GM20000 (cell line): ENCODE data around the gene LSS.
A peak's percentile ranks its signal among the peaks of the same experiment; 100 is the strongest.

Experiments used
- DNase-seq: peaks from one replicate; pipeline ENCODE4 v3.0.0; 2012; ENCODE audit warnings: low spot score
- CTCF ChIP-seq: IDR thresholded peaks from 2 replicates; pipeline ENCODE4 v1.5.1; 2012; ENCODE audit warnings: mild to moderate bottlenecking, control low read depth; ENCODE audit errors: extremely low read depth, missing control alignments

LSS gene

GRCh38 chr21:46153247-46154154, 75.1 kb downstream of the LSS start:
- peak; percentile 85 for DNase-seq
- peak; percentile 80 for TF ChIP-seq CTCF

DNA sequence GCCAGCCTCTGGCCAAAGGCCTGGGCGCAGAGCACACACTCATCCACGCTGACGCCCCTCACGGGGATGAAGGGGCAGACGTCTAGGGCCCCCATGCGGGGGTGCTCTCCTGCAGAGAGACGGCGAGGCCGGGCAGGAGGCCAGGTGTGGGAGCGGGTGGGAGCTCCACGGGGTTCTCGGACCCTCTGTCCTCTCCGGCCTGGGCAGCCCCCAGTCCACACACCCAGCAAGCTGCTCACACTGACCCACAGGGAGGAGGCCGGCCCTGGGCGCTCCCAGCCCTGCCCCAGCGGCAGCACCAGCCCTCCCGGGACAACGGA, 75.7 kb downstream of the LSS start:
- no peak for TF ChIP-seq CTCF
- no peak for DNase-seq

DNA sequence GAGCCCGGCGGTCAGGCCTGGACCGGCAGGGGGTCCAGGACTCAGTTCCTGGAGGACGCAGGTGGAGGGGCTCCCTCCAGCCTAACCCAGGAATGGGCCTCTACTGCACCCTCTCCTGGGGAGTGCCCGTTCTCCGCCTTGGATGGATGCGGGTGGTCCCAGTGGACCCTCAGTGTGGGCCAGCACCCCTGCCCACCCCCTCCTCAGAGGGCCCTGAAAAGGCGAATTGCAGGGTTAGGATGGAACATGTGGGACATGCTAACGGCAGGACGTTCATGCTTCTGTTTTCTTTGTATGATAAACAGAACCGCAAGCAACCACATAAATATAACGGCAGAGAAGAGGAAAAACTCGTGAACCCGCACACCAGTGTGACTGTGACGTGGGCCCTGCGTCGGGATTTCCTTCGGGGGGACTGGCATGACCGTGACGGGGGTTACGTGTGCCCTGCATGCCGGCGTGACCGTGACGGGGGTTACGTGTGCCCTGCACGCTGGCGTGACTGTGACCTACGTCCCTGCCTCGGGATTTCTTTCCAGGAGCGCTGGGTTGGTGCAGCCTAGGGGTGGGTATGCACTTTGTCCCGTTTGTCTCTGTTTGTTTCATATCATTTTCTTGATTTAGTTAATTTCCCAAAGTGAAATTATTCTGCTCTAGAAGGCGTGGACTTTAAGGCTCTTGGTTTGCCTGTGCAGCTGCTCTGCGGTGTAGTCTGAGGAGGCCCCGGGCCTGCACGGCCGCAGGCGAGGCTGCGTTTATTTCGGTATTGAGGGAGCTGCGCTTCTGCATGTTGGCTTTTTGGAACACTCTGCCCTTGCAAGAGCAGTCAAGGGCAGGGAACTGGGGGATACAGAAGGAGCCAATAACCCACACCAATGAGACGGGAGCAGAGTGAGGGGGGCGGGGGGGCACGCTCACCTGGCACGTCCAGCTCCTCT, 76.3 kb downstream of the LSS start:
- no peak for TF ChIP-seq CTCF
- no peak for DNase-seq

DNA sequence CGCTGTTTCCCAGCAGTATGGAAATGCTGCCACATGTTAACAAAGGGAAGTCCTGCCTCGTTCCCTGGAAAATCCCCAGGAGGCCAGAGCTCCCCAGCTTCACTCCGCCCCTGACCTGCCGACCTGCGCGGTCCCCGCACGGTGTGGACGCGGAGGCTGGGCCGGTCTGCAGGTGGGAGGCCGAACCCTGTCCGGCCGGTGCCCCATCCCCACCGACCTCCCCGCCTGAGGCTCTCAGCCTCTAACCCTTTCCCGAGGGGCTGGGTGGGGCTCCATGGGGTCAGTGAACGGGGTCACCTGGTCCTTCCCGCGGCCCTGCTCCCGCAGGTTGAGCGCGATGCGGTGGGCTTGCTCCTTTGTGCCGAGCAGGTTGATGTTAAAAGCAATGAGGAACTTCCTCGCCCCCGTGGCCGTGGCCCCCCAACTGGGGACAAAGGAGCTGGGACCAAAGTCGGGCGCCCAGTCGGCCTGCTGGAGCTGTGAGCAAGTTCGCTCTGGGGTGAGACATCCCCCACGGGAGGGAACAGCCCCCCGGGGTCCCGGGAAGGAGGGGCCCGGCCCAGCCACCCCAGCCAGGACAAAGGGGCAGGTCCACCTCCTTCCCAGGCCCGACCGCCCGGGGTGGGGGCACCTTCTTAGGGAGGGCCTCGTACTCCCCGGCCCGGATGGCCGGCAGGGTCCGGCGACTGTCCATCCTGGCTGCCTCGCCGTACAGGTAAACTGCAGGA, 77.1 kb downstream of the LSS start:
- TF ChIP-seq CTCF, result no peak

GRCh38 chr21:46150491-46151121, 78.0 kb downstream of the LSS start:
- DNase-seq, result no peak
- TF ChIP-seq CTCF, result no peak

More for the DNA sequence above, 77.1 kb downstream of the LSS start:
- DNase-seq, result no peak

- TF ChIP-seq CTCF, result no peak
- no peak for DNase-seq
Observed at GRCh38 chr21:46150073-46150472, 78.5 kb downstream of the LSS start.
